ENCODE measurements around the gene OSGIN1.
A peak's percentile ranks its signal among the peaks of the same experiment; 100 is the strongest.

OSGIN1 gene, protein sequence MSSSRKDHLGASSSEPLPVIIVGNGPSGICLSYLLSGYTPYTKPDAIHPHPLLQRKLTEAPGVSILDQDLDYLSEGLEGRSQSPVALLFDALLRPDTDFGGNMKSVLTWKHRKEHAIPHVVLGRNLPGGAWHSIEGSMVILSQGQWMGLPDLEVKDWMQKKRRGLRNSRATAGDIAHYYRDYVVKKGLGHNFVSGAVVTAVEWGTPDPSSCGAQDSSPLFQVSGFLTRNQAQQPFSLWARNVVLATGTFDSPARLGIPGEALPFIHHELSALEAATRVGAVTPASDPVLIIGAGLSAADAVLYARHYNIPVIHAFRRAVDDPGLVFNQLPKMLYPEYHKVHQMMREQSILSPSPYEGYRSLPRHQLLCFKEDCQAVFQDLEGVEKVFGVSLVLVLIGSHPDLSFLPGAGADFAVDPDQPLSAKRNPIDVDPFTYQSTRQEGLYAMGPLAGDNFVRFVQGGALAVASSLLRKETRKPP

DNA sequence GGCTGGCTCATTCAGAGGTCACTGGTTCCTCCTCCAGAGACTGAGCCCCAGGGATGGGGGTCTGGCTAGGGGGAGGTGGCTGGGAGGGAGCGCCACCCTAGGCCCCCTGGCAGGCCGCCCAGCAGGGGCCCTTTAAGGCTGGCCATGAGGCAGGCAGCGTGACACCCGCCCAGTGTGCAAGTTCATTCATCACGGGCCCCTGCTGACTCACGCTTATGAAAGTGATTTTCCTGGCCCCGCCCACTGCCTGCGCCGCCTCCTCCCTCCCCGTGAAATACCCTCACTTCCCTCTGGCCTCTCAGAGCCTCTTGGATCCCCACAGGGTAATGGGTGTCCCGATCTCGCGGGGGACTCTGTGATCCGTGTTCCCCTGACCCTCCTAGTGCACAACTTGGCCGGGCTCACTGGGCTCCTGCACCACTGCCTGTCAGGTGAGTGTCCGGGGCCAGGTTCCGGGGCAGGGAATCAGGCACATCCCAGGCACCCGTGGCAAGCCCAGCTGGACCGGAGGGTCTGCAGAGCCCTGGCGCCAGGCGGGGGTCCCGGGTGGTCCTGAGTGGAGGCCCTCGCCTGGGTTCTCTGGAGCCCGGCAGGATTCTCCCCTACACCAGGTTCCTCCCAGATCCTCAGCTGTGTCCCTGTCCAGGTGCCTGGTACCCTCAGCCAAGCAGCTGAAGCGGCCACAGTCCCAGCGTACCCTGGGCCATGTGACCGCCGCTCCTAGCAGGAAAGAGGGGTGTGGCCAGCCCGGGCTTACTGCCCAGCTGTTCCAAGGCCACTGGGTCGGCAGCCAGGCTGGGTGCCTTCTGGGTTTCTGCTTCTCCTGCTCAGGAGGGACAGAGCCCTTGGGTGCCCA is at the start of gene OSGIN1:
Gene OSGIN1 (plus strand): TSS at position 301 of the 856 bp plus-strand sequence. CDS start 4,432 bp downstream, outside the sequence.
- peak; percentile 80 for DNase-seq

DNA sequence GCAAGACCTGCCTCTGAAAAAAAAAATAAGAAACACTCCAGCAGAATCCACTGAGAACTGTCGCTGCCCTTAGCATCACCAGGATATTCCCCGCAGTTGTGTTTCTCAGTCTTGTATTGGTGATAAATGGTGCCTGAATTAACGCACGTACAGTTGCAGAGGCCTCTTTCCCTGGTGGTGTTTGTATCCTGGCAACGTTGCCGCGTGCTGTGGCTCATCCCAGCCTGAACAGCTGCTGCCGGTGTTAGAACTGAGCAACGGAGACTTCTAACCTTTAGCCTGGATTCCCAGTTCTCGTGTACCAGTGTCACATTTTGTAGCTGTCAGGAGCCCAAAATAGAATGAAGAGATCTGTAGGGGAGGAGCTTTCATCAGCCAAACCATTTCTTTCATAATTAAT is 49.3 kb upstream of the OSGIN1 start:
- DNase-seq, result no peak

GRCh38 chr16:83906683-83907082 is 46.4 kb upstream of the OSGIN1 start:
- DNase-seq, result no peak

DNA sequence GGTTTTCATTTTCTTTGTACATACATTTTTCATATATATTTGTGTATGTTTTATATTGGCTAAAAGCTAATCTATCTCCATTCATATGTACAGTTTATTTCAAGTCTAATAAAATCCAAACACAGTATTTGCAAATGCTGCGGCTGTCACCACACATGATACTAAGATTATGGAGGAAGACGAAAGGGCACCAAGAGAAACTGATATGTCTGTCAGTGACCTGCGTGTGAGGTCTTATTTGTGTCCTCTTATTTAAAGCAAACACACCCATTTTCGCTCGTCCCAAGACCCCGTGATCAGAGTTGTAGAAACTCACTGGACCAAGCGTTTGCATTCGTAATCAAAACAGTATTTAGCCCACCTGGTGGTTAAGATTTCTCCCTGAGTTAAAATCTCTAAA is 45.9 kb upstream of the OSGIN1 start:
- no peak for DNase-seq

- DNase-seq, result no peak
These were observed 45.3 kb upstream of the OSGIN1 start for GRCh38 chr16:83907631-83908250.

- DNase-seq, result no peak
These were observed 44.2 kb upstream of the OSGIN1 start for GRCh38 chr16:83908798-83909197.

DNA sequence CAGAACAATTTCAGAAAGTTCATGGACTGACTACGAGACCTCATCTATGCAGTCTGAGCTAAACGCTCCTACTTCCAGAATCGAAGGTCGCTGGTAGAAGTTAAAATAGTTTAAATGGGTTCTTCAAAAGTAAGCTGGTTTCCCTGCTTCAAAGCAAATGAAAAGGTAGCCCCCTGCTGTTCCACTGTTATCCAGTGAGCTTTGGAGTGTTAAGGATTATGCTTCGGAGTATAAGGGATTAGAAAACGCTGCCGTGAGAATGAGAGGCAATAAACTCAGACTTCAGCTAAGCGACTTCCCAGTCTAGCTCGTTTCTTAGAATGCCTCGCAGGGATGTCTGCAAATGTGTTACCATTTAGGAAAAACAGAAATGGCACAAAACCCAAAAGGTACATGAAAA is 41.8 kb upstream of the OSGIN1 start:
- no peak for DNase-seq

- DNase-seq, result no peak
These were observed 40.4 kb upstream of the OSGIN1 start for GRCh38 chr16:83912519-83913244.

DNA sequence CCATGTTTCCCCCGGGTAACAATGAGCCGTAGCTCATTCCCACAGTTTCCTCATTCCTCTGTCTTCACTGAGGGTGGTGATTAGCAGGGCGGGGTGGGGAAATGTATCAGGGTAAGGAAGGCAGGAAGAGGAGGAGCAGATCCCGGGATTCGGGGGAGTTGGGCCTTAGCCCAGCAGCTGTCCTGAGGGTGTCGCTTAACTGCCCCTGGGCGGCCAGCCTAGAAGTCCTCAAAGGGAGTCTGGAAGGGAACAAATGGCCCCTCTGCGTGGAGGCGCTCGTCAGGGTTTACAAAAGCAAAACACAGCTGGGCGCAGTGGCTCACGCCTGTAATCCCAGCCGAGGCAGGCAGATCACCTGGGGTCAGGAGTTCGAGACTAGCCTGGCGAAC is 39.8 kb upstream of the OSGIN1 start:
- DNase-seq, result no peak

- no peak for DNase-seq
These were observed 38.8 kb upstream of the OSGIN1 start for GRCh38 chr16:83914091-83914710.

DNA sequence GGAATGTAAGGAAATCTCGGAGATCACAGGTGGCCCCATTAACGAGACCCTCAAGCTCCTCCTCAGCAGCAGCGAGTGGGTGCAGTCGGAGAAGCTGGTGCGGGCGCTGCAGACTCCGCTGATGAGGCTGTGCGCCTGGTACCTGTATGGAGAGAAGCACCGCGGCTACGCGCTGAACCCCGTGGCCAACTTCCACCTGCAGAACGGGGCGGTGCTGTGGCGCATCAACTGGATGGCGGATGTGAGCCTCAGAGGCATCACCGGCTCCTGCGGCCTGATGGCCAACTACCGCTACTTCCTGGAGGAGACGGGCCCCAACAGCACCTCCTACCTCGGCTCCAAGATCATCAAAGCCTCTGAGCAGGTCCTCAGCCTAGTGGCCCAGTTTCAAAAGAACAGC is 38.0 kb upstream of the OSGIN1 start:
- no peak for DNase-seq

DNA sequence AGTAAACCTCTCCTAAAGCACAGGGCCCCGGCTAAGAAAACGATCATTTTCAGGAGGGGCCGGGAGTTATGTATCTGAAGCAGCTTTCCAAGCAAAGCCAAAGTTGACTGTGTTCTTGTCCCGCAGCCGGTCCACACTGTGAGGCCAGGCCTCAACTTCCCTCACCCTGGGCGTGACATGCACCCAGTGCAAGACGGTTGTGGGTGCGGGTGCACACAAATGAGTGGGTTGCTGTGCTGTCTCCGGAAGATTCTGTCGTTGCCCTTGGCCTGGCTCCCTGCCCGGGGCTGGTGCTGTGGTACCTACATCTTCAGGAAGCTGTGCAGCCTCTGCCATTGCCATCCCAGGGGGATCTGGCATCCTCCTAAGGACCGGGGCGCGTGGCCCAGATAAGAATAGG is 37.5 kb upstream of the OSGIN1 start:
- DNase-seq, result no peak

GRCh38 chr16:83917152-83918120 is 35.6 kb upstream of the OSGIN1 start:
- no peak for DNase-seq

DNA sequence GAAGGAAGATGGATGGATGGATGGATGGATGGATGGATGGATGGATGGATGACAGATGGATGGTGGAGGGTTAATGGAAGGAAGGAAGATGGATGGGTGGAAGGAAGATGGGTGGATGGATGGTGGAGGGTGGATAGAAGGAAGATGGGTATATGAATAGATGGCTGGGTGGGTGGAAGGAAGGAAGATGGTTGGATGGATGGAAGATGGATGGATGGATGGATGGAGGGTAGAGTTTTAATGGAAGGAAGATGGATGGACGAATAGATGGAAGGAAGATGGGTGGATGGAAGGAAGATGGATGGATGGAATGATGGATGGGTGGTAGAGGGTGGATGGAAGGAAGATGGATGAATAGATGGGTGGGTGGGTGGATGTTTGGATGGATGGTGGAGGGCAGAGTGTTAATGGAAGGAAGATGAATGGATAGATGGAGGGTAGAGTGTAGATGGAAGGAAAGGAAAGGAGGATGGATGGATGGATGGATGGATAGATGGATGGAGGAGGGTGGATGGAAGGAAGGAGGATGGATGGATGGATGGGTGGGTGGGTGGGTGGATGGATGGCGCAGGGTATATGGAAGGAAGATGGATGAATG is 32.0 kb upstream of the OSGIN1 start:
- no peak for DNase-seq

- no peak for DNase-seq
These were observed 29.3 kb upstream of the OSGIN1 start for GRCh38 chr16:83923581-83924365.

- no peak for DNase-seq
These were observed 28.4 kb upstream of the OSGIN1 start for GRCh38 chr16:83924686-83925085.

DNA sequence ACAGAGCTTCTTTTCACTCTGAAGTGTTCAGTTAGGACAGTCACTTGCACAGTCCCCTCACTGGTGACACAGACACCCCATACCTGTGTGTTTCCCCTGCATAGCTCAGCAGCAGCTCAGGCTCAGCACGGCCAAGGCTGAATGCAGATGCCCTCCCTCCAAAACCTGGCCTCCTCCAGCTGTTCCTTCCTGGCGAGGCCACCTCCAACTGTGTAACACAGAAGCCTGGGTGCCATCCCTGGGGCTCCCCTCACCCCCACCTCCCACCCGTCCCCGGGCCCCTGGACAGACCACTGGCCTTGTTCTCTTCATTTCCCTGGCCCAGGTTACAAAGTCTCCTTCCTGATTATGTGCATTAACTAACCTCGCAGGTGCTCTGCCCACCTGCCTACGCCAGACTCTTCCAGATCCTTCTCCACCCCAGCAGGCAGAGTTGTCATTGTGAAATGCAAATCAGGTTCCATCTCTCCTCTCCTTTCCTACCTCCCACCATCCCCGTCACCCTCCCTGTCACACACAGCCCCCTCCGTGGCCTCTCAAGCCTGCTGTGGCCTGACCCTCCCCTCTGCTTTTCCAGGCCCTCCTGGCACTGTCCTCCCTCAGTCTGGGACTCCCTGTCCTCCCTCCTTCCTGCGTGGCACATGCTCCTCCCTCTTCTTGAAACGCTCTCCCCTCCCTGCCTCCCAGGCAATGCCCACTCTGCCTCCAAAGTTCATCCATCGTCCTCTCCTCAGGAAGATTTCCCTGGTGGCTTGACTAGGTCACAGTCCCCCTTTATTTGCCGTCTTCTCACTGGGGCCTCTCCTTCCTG is 27.7 kb upstream of the OSGIN1 start:
- no peak for DNase-seq

DNA sequence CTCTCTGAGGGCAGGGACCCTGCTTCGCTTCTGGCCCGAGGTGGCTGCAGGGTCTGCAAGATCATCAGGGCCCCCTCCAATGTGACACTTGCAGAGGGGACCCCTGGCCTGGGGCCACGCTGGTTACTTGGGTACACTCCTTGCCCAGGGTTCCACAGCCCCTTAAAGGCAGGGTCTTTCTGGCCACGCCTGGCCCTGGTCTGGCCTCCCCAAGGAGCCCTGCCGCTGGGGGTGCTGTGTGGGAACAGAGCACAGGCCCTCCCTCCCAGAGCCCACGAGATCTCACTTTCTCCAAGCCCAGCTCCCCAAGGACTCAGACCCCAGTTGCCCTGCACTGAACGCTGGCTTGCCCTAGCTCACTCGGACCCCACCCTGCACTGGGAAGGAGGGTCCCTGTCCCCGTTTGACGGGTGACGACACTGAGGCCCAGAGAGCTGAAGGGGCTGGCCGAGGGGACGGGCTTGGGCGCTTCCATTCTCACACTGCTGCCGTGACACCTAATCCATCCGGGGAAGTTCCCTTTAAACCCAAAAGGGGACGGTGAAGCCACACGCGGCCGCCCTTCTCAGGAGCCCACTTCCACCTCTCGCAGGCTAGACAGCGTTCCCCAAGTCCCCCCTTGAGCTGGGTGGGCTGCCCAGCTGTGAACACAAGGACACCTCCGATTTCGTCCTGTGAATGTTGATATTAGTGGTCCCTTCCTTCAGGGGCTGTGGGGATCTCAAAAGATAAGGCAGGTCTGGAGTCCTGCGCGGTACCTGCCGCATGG is 26.9 kb upstream of the OSGIN1 start:
- no peak for DNase-seq
